IMR-90 (cell line): Measurements from ENCODE around the gene APCDD1.

Experiments
- BHLHE40 ChIP-seq: fragments of 150-350 bp; IDR thresholded peaks from 2 replicates; pipeline ENCODE4 v1.6.1; 2016; ENCODE audit warnings: mild to moderate bottlenecking, low read depth, low read length
- CEBPB ChIP-seq: IDR thresholded peaks from 2 replicates; pipeline ENCODE4 v1.6.1; 2012; ENCODE audit warnings: low read depth, low read length, improper control_type of control experiment
- CHD1 ChIP-seq: IDR thresholded peaks from 2 replicates; pipeline ENCODE4 v1.6.1; 2012; ENCODE audit warnings: low read depth, low read length, improper control_type of control experiment
- CTCF ChIP-seq: conservative IDR thresholded peaks from 2 replicates; pipeline ENCODE4 v1.5.1; 2012; ENCODE audit warnings: mild to moderate bottlenecking, low read depth, low read length, improper control_type of control experiment
- FOS ChIP-seq: fragments of 150-350 bp; IDR thresholded peaks from 2 replicates; pipeline ENCODE4 v1.6.1; 2016; ENCODE audit warnings: low read depth, low read length
- MAFK ChIP-seq: IDR thresholded peaks from 2 replicates; pipeline ENCODE4 v1.6.1; 2012; ENCODE audit warnings: low read depth, low read length, improper control_type of control experiment
- MXI1 ChIP-seq: IDR thresholded peaks from 2 replicates; pipeline ENCODE4 v1.6.1; 2012; ENCODE audit warnings: low read depth, mild to moderate bottlenecking, low read length, moderate library complexity, borderline replicate concordance
- POLR2A ChIP-seq: IDR thresholded peaks from 2 replicates; pipeline ENCODE4 v1.6.1; 2012; ENCODE audit warnings: mild to moderate bottlenecking, low read depth, low read length
- RAD21 ChIP-seq: IDR thresholded peaks from 2 replicates; pipeline ENCODE4 v1.6.1; 2012; ENCODE audit warnings: low read length, improper control_type of control experiment
- RCOR1 ChIP-seq: IDR thresholded peaks from 2 replicates; pipeline ENCODE4 v1.6.1; 2012; ENCODE audit warnings: mild to moderate bottlenecking, low read length, improper control_type of control experiment; ENCODE audit not compliant: insufficient replicate concordance
- RFX5 ChIP-seq: IDR thresholded peaks from 2 replicates; pipeline ENCODE4 v1.8.0; 2012; ENCODE audit warnings: low read depth, mild to moderate bottlenecking, low read length, moderate library complexity
- SMC3 ChIP-seq: fragments of 150-350 bp; IDR thresholded peaks from 2 replicates; pipeline ENCODE4 v1.6.1; 2016; ENCODE audit warnings: low read depth, mild to moderate bottlenecking, antibody characterized with exemption, low read length, moderate library complexity
- USF2 ChIP-seq: fragments of 150-350 bp; IDR thresholded peaks from 2 replicates; pipeline ENCODE4 v1.6.1; 2017; ENCODE audit warnings: mild to moderate bottlenecking, antibody characterized with exemption, low read length, low read depth

GRCh38 chr18:10436160-10436559 is 18.3 kb upstream of the APCDD1 start:
- TF ChIP-seq CTCF (no peak), MXI1 (no peak), CEBPB (no peak), POLR2A (no peak), USF2 (no peak), RCOR1 (no peak), SMC3 (no peak), RAD21 (no peak), CHD1 (no peak), MAFK (peak; percentile 87), FOS (no peak), RFX5 (no peak), BHLHE40 (no peak)
